DND-41 (cell line): Measurements from ENCODE around the gene KCNS3.

Experiments
- ATAC-seq: fragments of 200-7000 bp; cut with Tn5 transposase; 3 replicates; pipeline ENCODE4 v1.9.1; 2021; ENCODE audit warnings: low read depth; ENCODE audit not compliant: insufficient read depth
- DNase-seq: peaks from one replicate; pipeline ENCODE4 v3.0.0-alpha.2; 2020
- H2AFZ ChIP-seq: 2 replicates; pipeline ENCODE4 v1.6.0; 2012; ENCODE audit warnings: low read depth, low read length
- H3K27ac ChIP-seq: 2 replicates; pipeline ENCODE4 v1.5.1; 2012; ENCODE audit warnings: low read length, inconsistent platforms
- H3K27me3 ChIP-seq: fragments of 200-600 bp; sonication (generic); 2 replicates; pipeline ENCODE4 v1.6.0; 2012; ENCODE audit warnings: low read length, mild to moderate bottlenecking, inconsistent platforms; ENCODE audit not compliant: insufficient read depth, poor library complexity
- H3K36me3 ChIP-seq: 2 replicates; pipeline ENCODE4 v1.5.1; 2012; ENCODE audit warnings: low read length, inconsistent platforms; ENCODE audit not compliant: insufficient read depth
- H3K4me1 ChIP-seq: 2 replicates; pipeline ENCODE4 v1.5.1; 2012; ENCODE audit warnings: mild to moderate bottlenecking, low read length; ENCODE audit not compliant: insufficient read depth
- H3K4me2 ChIP-seq: 2 replicates; pipeline ENCODE4 v1.6.0; 2012; ENCODE audit warnings: mild to moderate bottlenecking, moderate library complexity, low read length, inconsistent platforms; ENCODE audit not compliant: insufficient read depth
- H3K4me3 ChIP-seq, 2 experiments: fragments of 200-600 bp in 1 of 2; shearing (Covaris generic) in 1 of 2; 2 replicates each; pipeline ENCODE4 v1.5.1; 2012 to 2016; ENCODE audit warnings: inconsistent platforms in 2 of 2, low read length in 2 of 2, mild to moderate bottlenecking in 2 of 2, low read depth in 1 of 2, moderate library complexity in 1 of 2
- H3K79me2 ChIP-seq: 2 replicates; pipeline ENCODE4 v1.6.0; 2012; ENCODE audit warnings: low read length, inconsistent platforms; ENCODE audit not compliant: insufficient read depth
- H3K9ac ChIP-seq: 2 replicates; pipeline ENCODE4 v1.6.0; 2012; ENCODE audit warnings: low read depth, mild to moderate bottlenecking, inconsistent platforms, low read length, moderate library complexity
- H3K9me3 ChIP-seq: 2 replicates; pipeline ENCODE4 v1.5.1; 2012; ENCODE audit warnings: low read length, moderate library complexity, mild to moderate bottlenecking, inconsistent platforms; ENCODE audit not compliant: insufficient read depth, severe bottlenecking
- H4K20me1 ChIP-seq: 2 replicates; pipeline ENCODE4 v1.6.0; 2012; ENCODE audit warnings: low read length; ENCODE audit not compliant: insufficient read depth
- CTCF ChIP-seq: IDR thresholded peaks from 2 replicates; pipeline ENCODE4 v1.5.1; 2012; ENCODE audit warnings: borderline replicate concordance, low read length, moderate library complexity, mild to moderate bottlenecking; ENCODE audit not compliant: poor library complexity, severe bottlenecking; ENCODE audit errors: extremely low read depth
- EZH2 ChIP-seq: IDR thresholded peaks from 3 replicates; pipeline ENCODE4 v1.6.1; 2012; ENCODE audit warnings: borderline replicate concordance, low read depth, mild to moderate bottlenecking, moderate library complexity, low read length, inconsistent platforms; ENCODE audit not compliant: severe bottlenecking

KCNS3 gene

DNA sequence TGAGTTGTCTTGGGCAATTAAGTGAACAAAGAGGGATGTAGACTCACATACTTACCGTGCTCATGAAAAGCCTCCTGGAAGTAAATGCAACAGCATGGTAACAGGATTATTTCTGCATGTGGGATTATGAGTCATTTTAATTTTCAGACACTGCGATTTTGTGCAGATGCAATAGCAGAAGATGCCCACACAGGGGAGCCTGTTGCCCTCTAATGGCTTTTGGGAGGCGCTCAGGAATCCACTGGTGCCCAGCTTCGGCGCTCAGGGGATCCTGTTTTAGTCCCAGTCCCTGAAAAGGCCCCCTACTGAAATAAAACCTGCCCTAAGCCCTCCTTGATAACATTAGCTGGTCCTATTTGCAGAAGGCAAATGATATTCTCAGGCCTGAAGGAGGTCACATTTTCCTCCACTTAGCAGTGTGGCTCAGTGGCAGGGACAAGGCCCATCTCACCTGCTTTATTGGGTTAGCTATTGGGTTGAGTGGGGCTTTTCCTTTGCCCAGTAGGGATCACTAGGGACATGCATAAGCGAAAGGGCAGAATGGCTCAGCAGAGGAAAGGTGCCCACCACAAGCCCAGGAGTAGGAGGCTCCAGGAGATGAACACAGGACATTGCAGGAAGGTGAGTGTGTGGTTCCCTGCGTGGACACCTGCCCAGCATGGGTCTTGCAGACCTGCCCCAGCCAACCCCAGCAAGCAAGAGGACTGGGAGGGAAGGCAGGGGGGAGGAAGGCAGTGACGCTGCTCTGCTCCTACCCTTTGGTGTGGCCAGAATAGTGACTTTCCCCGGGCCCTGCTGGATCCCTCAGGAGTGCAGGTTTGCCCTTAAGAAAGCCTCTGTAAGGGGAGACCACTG lies 26.5 kb upstream of the KCNS3 start:
- TF ChIP-seq CTCF (peak; percentile 76), EZH2 (no peak)
- H3K4me1 ChIP-seq = no peaks in the 10 kb centered on the region

GRCh38 chr2:17853799-17854198 lies 24.7 kb upstream of the KCNS3 start:
- H3K4me3 ChIP-seq = no peak overlapping the region
- no peaks in the 10 kb centered on the region for H3K4me1 ChIP-seq
- H3K9me3 ChIP-seq = no peaks in the 10 kb centered on the region
- no peak overlapping the region for H3K9ac ChIP-seq
- no peaks in the 10 kb centered on the region for H4K20me1 ChIP-seq
- H3K27me3 ChIP-seq = peaks cover 10% of the 10 kb centered on the region
- H3K79me2 ChIP-seq = no peaks in the 10 kb centered on the region
- ATAC-seq = no peak
- H3K36me3 ChIP-seq = no peaks in the 10 kb centered on the region
- no peak overlapping the region for H3K4me2 ChIP-seq
- TF ChIP-seq CTCF (no peak), EZH2 (no peak)
- no peak for DNase-seq
- no peak overlapping the region for H3K27ac ChIP-seq
- no peak overlapping the region for H2AFZ ChIP-seq

More for the DNA sequence above, 26.5 kb upstream of the KCNS3 start:
- H3K79me2 ChIP-seq = no peaks in the 10 kb centered on the region
- H3K9me3 ChIP-seq = no peaks in the 10 kb centered on the region
- H3K36me3 ChIP-seq = no peaks in the 10 kb centered on the region
- H3K27me3 ChIP-seq = peaks cover 2% of the 10 kb centered on the region
- DNase-seq = peak; percentile 41
- H3K4me3 ChIP-seq = no peak overlapping the region
- no peak overlapping the region for H3K9ac ChIP-seq
- H3K27ac ChIP-seq = no peak overlapping the region
- H3K4me2 ChIP-seq = no peak overlapping the region
- ATAC-seq = peak; percentile 74
- H4K20me1 ChIP-seq = no peaks in the 10 kb centered on the region
- H2AFZ ChIP-seq = no peak overlapping the region

DNA sequence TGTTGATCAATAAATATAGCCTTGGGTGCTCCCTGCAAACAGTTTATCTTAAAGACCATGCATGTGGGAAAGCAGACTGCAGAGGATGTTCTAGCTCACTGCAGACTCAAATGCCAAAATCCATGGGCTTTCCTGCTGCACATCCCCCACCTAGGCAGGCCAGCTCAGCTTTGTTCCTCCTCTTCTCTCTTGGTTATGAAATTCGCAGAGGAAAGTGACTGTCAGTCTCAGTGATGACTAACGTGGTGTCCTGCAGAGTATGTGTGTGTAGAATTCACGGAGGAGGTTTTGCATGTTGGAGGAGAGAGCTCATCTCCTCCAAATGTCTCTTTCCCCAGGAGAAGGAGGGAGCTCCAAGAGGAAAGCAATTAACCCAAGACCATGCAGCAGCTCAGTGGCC lies 21.4 kb upstream of the KCNS3 start:
- Histone ChIP-seq H2AFZ (no peak overlapping the region), H4K20me1 (no peaks in the 10 kb centered on the region), H3K36me3 (no peaks in the 10 kb centered on the region), H3K4me3 (no peak overlapping the region), H3K4me2 (no peak overlapping the region), H3K9me3 (no peaks in the 10 kb centered on the region), H3K9ac (no peak overlapping the region), H3K79me2 (no peaks in the 10 kb centered on the region), H3K27ac (no peak overlapping the region), H3K4me1 (no peaks in the 10 kb centered on the region), H3K27me3 (peaks cover 10% of the 10 kb centered on the region)
- ATAC-seq (no peak), DNase-seq (no peak)
- TF ChIP-seq EZH2 (no peak), CTCF (no peak)
